ENCODE data around the gene ERAS.

Gene ERAS

GRCh38 chrX:48786825-48787504 is 39.3 kb upstream of the ERAS start:
- no peak for DNase-seq
- no peaks in the 10 kb centered on the region for H3K4me1 ChIP-seq
- no peak overlapping the region for H3K27ac ChIP-seq
- TF ChIP-seq CTCF (IDR thresholded peaks at IDR 0.05): no peak
- intact Hi-C loops (cut with DNase I; ENCODE audit: low total_unique reads): no loop called here
- no peaks in the 10 kb centered on the region for H3K9me3 ChIP-seq
- H3K36me3 ChIP-seq: no peaks in the 10 kb centered on the region
- H3K4me3 ChIP-seq: no peak overlapping the region
- peaks cover 0 to 2% of the 10 kb centered on the region in 2 donors for H3K27me3 ChIP-seq

GRCh38 chrX:48787505-48788443 is 38.5 kb upstream of the ERAS start:
- no peaks in the 10 kb centered on the region for H3K9me3 ChIP-seq
- TF ChIP-seq CTCF (IDR thresholded peaks at IDR 0.05): no peak
- no peaks in the 10 kb centered on the region for H3K36me3 ChIP-seq
- H3K27me3 ChIP-seq: peaks cover 0 to 2% of the 10 kb centered on the region in 2 donors
- H3K27ac ChIP-seq: no peak overlapping the region
- DNase-seq: no peak
- H3K4me3 ChIP-seq: no peak overlapping the region
- intact Hi-C loops (cut with DNase I; ENCODE audit: low total_unique reads): no loop called here
- no peaks in the 10 kb centered on the region for H3K4me1 ChIP-seq

GRCh38 chrX:48789366-48790220 is 36.7 kb upstream of the ERAS start:
- intact Hi-C loops (cut with DNase I; ENCODE audit: low total_unique reads): no loop called here
- peaks cover 0 to 2% of the 10 kb centered on the region in 2 donors for H3K27me3 ChIP-seq
- no peak for TF ChIP-seq CTCF (IDR thresholded peaks at IDR 0.05)
- DNase-seq: no peak
- H3K4me3 ChIP-seq: no peak overlapping the region
- H3K9me3 ChIP-seq: no peaks in the 10 kb centered on the region
- H3K36me3 ChIP-seq: no peaks in the 10 kb centered on the region
- H3K27ac ChIP-seq: no peak overlapping the region
- H3K4me1 ChIP-seq: no peaks in the 10 kb centered on the region

GRCh38 chrX:48790477-48790876 is 35.8 kb upstream of the ERAS start:
- Histone ChIP-seq H3K27me3 (peaks cover 0 to 2% of the 10 kb centered on the region in 2 donors), H3K9me3 (no peaks in the 10 kb centered on the region), H3K4me1 (no peaks in the 10 kb centered on the region), H3K4me3 (no peak overlapping the region), H3K27ac (no peak overlapping the region), H3K36me3 (no peaks in the 10 kb centered on the region)
- no peak for DNase-seq
- no peak for TF ChIP-seq CTCF (IDR thresholded peaks at IDR 0.05)
- intact Hi-C loops (cut with DNase I; ENCODE audit: low total_unique reads): no loop called here

- H3K36me3 ChIP-seq: no peaks in the 10 kb centered on the region
- no peaks in the 10 kb centered on the region for H3K9me3 ChIP-seq
- H3K27ac ChIP-seq: no peak overlapping the region
- peaks cover 0 to 2% of the 10 kb centered on the region in 2 donors for H3K27me3 ChIP-seq
- no peak overlapping the region for H3K4me3 ChIP-seq
- no peaks in the 10 kb centered on the region for H3K4me1 ChIP-seq
- intact Hi-C loops (cut with DNase I; ENCODE audit: low total_unique reads): no loop called here
- no peak for DNase-seq
- no peak for TF ChIP-seq CTCF (IDR thresholded peaks at IDR 0.05)
Observed at GRCh38 chrX:48791063-48791820, 35.1 kb upstream of the ERAS start.
